GM12865 (cell line): ENCODE measurements around the gene FARS2.

Experiments
- DNase-seq: peaks from one replicate; pipeline ENCODE4 v3.0.0; 2010; ENCODE audit warnings: low read depth
- H3K4me3 ChIP-seq: 2 replicates; pipeline ENCODE4 v1.5.1; 2011; ENCODE audit warnings: mild to moderate bottlenecking, low read depth, low read length, control low read depth
- TF ChIP-seq, protein P1 (sequence below): IDR thresholded peaks from 2 replicates; pipeline ENCODE4 v1.5.1; 2011; ENCODE audit warnings: low read length, control low read depth, low read depth, inconsistent platforms; ENCODE audit not compliant: insufficient read depth; ENCODE audit errors: missing control alignments

Gene FARS2

DNA sequence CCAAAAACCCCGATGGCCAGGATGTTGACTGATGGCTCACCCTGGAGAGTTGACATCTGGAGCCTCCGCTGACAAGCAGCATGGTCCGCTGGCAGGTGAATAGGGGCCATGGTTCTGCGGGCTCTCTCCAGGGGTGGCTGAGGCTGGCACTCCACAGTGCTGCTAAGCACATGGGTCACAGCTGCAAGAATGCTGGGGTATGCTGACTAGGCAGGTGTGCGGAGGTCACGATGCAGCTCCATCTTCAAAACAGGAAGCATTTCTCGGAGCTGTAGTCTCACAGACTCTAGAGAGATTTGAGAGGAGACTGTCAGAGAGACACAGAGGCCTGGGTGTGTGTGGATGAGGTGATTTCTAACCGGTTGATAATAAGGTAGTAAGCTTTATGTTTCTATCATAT is 403.9 kb downstream of the FARS2 start:
- TF ChIP-seq, protein P1, sequence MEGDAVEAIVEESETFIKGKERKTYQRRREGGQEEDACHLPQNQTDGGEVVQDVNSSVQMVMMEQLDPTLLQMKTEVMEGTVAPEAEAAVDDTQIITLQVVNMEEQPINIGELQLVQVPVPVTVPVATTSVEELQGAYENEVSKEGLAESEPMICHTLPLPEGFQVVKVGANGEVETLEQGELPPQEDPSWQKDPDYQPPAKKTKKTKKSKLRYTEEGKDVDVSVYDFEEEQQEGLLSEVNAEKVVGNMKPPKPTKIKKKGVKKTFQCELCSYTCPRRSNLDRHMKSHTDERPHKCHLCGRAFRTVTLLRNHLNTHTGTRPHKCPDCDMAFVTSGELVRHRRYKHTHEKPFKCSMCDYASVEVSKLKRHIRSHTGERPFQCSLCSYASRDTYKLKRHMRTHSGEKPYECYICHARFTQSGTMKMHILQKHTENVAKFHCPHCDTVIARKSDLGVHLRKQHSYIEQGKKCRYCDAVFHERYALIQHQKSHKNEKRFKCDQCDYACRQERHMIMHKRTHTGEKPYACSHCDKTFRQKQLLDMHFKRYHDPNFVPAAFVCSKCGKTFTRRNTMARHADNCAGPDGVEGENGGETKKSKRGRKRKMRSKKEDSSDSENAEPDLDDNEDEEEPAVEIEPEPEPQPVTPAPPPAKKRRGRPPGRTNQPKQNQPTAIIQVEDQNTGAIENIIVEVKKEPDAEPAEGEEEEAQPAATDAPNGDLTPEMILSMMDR: no peak
- DNase-seq: no peak
- H3K4me3 ChIP-seq: no peak overlapping the region

DNA sequence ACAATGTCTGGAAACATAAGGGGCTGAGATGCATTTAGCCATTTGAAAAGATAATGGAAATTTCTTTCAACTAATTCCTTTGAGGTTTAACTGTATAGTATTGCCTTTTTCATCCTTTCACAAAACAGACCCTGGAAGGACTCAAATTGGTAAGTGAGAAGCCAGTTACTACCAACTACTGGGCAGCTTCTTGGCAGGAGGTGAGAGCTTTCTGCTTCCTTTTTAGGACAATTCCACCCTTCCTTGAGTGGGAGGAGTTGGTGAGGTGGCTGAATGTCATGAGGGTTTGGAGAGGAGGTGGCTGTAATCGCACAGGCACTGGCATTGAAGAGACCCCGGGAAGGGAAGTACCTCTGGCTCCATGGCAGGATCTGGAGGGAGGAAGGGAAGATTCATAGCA is 404.4 kb downstream of the FARS2 start:
- H3K4me3 ChIP-seq: no peak overlapping the region
- no peak for DNase-seq
- TF ChIP-seq, protein P1: no peak

DNA sequence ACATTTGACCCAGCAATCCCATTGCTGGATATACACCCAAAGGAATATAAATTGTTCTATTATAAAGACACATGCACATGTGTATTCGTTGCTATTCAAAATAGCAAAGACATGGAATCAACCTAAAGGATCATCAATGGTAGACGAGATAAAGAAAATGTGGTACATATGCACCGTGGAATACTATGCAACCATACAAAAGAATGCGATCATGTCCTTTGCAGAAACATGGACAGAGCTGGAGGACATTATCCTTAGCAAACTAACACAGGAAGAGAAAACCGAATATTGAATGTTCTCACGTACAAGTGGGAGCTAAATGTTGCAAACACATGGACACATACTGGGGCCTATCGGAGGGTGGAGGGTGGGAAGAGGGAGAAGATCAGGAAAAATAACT is 405.4 kb downstream of the FARS2 start:
- H3K4me3 ChIP-seq: no peak overlapping the region
- TF ChIP-seq, protein P1: no peak
- no peak for DNase-seq

DNA sequence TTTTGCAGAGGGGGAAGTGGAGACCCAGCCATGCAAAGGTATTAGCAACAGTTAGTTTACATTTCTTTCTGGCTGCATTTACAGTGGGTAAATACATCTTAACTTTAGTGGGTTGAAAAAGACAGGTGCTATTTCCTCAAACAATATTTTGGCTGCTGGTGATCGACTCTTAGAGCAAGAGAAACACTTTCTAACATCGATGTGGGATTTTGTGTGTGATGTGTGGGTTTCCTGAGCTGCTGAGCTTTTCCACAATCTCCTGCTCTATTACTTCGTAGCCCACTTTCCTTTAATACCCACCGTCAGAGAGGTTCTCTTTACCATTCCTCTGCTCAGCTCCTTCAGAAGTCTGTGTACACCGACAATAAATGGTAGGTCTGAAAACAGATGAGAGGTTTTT is 406.4 kb downstream of the FARS2 start:
- TF ChIP-seq, protein P1: no peak
- no peak overlapping the region for H3K4me3 ChIP-seq
- DNase-seq: no peak

DNA sequence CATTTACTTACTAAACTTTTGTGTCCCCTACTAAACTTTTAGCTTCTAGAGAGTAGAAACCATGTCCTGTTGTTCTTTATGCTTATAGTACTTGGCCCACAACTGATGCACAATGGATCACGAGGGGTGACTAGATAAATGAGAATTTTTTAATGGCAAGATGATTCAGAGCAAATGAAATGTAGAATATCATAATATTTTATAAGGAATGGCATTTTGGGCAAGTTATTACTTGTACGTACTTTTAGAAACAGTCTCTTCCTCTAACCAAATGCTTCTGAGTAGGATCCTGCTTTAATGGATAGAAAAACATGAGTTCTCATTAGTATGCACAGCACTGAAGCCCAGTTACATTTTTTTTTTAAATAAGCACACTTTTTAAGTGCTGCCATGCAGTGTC is 409.1 kb downstream of the FARS2 start:
- TF ChIP-seq, protein P1: no peak
- DNase-seq: no peak
- no peak overlapping the region for H3K4me3 ChIP-seq

DNA sequence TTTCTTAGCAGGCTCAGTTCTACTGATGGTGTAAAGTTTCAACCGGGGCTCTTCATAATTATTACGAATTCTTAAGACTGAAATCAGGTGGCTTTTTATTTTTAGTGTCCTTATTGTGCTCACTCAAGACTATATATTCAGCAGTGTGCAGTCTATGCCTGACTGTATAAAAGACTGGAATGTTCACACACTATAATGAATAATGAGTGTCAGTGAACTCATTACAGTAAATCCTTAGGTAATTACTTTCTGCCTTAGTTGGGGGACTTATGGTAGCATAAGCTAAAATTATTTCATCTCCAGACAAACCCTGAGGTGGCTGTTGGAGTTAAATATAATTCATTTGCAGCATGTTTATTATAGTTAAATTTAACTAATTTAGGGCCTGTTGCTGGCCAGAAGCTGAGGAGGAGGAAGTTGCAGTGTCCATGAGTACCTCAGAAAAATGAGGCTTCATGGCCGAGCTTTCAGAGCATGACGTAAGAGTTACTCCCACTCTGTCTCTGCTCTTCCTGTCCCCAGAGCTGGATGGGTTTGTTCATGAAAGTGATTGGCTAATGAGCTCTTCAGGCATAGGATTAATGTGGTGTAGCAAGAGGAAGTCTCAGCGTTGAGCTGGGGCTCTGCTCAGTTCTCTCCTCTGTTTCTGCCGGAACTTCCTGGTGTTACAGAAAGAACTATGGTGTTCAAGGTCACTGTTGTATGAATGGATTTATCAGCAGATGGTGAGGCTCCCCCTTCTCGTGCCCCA is 409.7 kb downstream of the FARS2 start:
- H3K4me3 ChIP-seq: no peak overlapping the region
- DNase-seq: peak; percentile 45
- TF ChIP-seq, protein P1: no peak
